Stimulated activated memory B cell treated with anti-CD40 and anti-IgM and Interleukin-4, amounts not matched to agents 10 μg/mL and 1 μg/mL and 100 μg/mL, for 72 hours (primary cell): ENCODE results near the gene CYP26B1.
A peak's percentile ranks its signal among the peaks of the same experiment; 100 is the strongest.

Source experiments
- ATAC-seq: fragments of 150-1000 bp; cut with Tn5 transposase; 2 replicates; pipeline ENCODE4 v1.10.0; 2021
- H3K27ac Mint-ChIP-seq: one replicate; pipeline ENCODE4 v1.8.0; 2022; ENCODE audit warnings: mild to moderate bottlenecking, mixed read lengths
- H3K27me3 Mint-ChIP-seq: one replicate; pipeline ENCODE4 v1.8.0; 2022; ENCODE audit warnings: mixed read lengths
- H3K36me3 Mint-ChIP-seq: one replicate; pipeline ENCODE4 v1.8.0; 2022; ENCODE audit warnings: mixed read lengths
- H3K4me1 Mint-ChIP-seq: one replicate; pipeline ENCODE4 v1.8.0; 2022; ENCODE audit warnings: mixed read lengths
- H3K4me3 Mint-ChIP-seq: one replicate; pipeline ENCODE4 v1.8.0; 2022; ENCODE audit warnings: mild to moderate bottlenecking, moderate library complexity, mixed read lengths
- H3K9me3 Mint-ChIP-seq: one replicate; pipeline ENCODE4 v1.8.0; 2022; ENCODE audit warnings: mixed read lengths

Gene CYP26B1

DNA sequence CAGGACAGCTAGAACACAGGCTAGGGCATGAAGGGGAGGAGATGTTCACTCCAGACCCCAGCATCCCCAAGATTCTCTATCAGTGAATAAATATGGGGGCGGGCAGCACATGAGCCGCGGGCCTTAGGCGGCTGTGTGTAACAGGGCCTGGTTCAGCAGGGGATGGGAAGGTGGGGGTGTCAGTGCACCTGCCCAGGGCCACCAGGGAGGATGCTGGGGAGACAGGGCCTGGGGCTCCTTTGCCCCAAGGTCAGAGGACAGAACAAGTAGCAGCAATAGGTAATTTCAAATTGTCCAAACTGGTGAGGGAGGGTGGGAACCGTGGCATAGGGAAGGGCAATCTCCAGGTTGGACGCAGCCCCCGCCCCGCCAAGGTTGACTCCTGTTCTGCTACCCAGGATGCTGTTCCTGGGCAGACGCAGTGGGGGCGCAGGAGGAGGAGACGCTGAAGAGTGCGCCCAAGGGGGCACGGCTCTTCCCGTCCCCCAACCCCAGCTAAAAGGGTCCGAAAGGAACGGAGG lies 16.2 kb downstream of the CYP26B1 start:
- Mint-ChIP-seq H3K9me3 (peaks cover under 1% of the 10 kb centered on the region), H3K4me3 (no peak overlapping the region), H3K4me1 (no peaks in the 10 kb centered on the region), H3K36me3 (no peaks in the 10 kb centered on the region), H3K27me3 (peaks cover 48% of the 10 kb centered on the region), H3K27ac (no peak overlapping the region)
- no peak for ATAC-seq

DNA sequence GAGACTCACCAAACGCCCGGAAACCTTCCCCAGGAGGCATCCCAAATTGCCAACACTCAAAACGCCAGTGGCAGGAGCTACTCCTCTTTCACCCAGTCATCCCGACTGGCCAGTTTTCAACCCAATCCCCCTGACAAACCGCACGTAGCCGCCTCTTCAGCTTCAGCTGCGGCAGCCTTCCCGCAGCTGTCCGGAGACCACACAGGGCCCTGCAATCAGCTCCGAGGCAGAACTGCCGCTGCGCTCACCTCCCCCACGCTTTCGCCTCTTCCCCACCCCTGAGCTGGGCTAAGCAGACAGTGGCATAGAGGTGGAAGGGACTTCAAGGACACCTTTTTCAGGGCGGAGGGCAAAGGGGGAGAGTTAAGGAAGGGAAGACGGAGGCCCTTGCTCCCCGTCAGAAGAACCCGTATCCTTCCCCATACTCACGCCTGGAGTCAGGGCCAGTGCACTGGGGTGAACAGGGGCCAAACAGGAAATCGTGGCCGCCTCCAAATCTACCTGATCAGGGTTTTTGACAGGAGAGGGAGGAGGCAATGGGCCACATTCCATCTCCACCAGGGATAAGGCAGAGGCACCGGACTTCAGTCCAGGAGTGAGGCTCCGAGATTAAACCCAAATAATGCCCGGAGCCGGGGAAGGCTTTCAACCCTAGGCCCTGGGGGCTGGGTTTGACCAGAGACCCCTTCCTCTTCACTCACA lies 16.9 kb downstream of the CYP26B1 start:
- Mint-ChIP-seq H3K9me3 (peaks cover 3% of the 10 kb centered on the region), H3K4me3 (no peak overlapping the region), H3K27ac (no peak overlapping the region), H3K27me3 (peaks cover 42% of the 10 kb centered on the region), H3K4me1 (no peaks in the 10 kb centered on the region), H3K36me3 (no peaks in the 10 kb centered on the region)
- no peak for ATAC-seq

DNA sequence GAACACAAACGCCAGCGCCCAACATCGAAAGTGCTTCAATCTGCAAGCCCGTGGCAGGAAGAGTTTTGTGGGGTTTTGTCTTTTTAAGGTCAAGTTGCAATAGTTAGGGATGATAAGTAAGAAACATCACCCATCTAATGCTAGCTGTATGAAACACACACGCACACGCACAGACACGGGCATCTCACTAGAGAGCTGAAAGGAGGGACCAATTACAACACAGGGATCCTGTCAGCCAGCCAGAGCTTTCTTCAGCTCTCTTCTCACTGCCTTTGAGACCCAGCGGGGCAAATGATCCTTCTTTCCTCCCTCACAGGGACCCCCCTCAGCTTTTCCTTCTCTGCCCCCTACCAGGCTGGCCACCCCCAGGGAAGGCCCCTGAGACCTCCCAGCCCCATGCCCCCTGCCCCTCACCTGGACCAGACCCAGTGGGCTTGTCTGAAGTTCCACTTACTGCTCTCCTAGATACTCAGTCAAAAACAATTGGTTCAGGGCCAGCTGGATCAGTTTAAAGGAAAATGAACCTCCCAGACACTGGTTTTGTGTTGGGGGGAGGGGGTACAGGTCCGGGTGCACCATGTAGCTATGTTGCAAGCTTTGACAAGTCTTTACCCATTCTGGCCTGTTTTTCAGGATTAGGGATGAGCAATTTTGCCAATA lies 17.9 kb downstream of the CYP26B1 start:
- ATAC-seq, result no peak
- no peak overlapping the region for H3K4me3 Mint-ChIP-seq

DNA sequence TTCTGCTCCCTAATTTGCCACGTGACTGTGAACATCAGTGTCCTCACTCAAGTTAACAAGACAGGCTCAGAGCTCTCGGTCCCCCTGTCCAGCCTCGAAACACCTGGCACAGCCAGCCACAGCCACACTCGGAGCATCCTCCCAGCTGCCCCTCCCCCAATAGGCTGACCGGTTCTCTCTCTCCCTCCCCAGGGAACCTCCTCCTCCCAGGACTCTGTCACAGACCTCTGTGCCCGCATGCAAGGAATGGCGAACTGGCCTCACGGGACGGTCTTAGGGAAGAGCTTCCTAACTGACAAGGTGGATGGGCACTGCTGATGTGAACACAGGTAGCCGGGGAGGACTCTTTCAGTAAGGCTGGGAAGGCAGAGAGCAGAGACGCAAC lies 18.8 kb downstream of the CYP26B1 start:
- Mint-ChIP-seq H3K27me3 (peaks cover 38% of the 10 kb centered on the region), H3K4me1 (no peaks in the 10 kb centered on the region), H3K4me3 (no peak overlapping the region), H3K36me3 (no peaks in the 10 kb centered on the region), H3K9me3 (peaks cover 3% of the 10 kb centered on the region), H3K27ac (no peak overlapping the region)
- no peak for ATAC-seq

More for the DNA sequence above, 17.9 kb downstream of the CYP26B1 start:
- Mint-ChIP-seq H3K27ac (no peak overlapping the region), H3K27me3 (peaks cover 42% of the 10 kb centered on the region), H3K36me3 (no peaks in the 10 kb centered on the region), H3K4me1 (no peaks in the 10 kb centered on the region), H3K9me3 (peaks cover 3% of the 10 kb centered on the region)

DNA sequence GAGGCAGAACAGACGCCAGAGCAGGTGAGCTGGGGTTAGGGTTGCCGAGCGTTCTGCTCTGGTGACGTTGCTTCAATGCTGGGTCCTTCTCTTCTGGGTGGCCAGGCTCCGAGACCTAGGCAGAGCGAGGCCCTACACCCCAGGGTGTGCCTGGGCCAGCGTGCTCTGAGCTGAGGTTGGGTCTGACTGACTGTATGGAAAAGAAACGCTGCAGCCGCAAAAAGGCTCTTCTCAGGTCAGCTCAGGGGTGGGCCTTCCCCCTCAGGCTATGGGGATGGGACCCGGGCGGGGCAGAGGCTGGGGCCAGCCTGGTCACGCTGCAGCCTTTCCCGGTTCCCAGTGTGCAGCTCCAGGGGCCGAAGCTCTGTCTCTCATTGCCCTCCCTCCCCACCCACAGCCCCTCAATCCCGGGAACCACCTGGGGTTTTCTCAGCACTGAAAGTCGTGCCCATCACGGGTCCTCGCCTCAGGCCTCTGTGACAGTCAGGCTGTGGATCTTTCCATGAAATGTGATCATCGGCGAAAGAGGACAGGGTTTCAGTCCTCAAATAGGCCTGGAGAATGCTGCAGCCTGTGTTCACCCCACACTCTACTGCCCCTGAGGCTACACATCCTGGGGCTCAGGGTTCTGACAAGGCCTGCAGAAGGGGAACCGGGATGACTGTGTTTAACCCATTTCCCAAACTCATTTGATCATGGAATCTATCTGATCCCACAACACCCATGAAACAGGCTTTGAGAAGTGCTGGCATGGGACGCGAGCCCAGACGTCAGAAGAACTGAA lies 19.4 kb downstream of the CYP26B1 start:
- Mint-ChIP-seq H3K4me3 (no peak overlapping the region), H3K4me1 (no peaks in the 10 kb centered on the region), H3K36me3 (no peaks in the 10 kb centered on the region), H3K27me3 (peaks cover 33% of the 10 kb centered on the region), H3K9me3 (peaks cover 3% of the 10 kb centered on the region), H3K27ac (no peak overlapping the region)
- no peak for ATAC-seq

- Mint-ChIP-seq H3K27me3 (peaks cover 31% of the 10 kb centered on the region), H3K4me1 (no peaks in the 10 kb centered on the region), H3K36me3 (no peaks in the 10 kb centered on the region), H3K9me3 (peaks cover 3% of the 10 kb centered on the region), H3K4me3 (no peak overlapping the region), H3K27ac (no peak overlapping the region)
- no peak for ATAC-seq
These were observed 20.1 kb downstream of the CYP26B1 start for GRCh38 chr2:72127401-72128058.

GRCh38 chr2:72126186-72127100 lies 21.2 kb downstream of the CYP26B1 start:
- no peaks in the 10 kb centered on the region for H3K36me3 Mint-ChIP-seq
- H3K4me1 Mint-ChIP-seq, result no peaks in the 10 kb centered on the region
- ATAC-seq, result peak; percentile 46
- peaks cover 32% of the 10 kb centered on the region for H3K27me3 Mint-ChIP-seq
- H3K27ac Mint-ChIP-seq, result no peak overlapping the region
- H3K9me3 Mint-ChIP-seq, result peaks cover 10% of the 10 kb centered on the region
- no peak overlapping the region for H3K4me3 Mint-ChIP-seq

DNA sequence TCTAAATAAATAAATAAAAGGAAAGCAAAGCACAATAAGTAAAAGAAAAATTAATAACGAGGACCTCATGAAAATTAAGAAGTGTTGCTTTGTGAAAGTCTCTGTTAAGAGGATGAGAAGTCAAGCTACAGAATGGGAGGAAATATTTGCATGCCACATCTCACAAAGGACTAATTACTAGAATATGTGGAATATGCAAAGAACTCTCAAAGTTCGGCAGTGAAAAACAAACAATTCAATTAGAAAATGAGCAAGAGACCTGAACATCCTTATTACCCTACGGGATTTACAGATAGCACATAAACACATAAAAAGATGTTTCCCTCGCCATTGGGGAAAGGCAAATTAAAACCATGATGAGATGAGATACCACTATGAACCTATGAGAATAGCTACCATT lies 23.3 kb downstream of the CYP26B1 start:
- no peaks in the 10 kb centered on the region for H3K36me3 Mint-ChIP-seq
- no peak overlapping the region for H3K27ac Mint-ChIP-seq
- no peaks in the 10 kb centered on the region for H3K4me1 Mint-ChIP-seq
- H3K27me3 Mint-ChIP-seq, result peaks cover 26% of the 10 kb centered on the region
- no peak overlapping the region for H3K4me3 Mint-ChIP-seq
- ATAC-seq, result no peak
- peaks cover 11% of the 10 kb centered on the region for H3K9me3 Mint-ChIP-seq

GRCh38 chr2:72121153-72121552 lies 26.5 kb downstream of the CYP26B1 start:
- ATAC-seq, result no peak
- H3K27ac Mint-ChIP-seq, result no peak overlapping the region
- no peak overlapping the region for H3K4me3 Mint-ChIP-seq
- peaks cover 43% of the 10 kb centered on the region for H3K27me3 Mint-ChIP-seq
- peaks cover 9% of the 10 kb centered on the region for H3K9me3 Mint-ChIP-seq
- no peaks in the 10 kb centered on the region for H3K36me3 Mint-ChIP-seq
- H3K4me1 Mint-ChIP-seq, result no peaks in the 10 kb centered on the region

- Mint-ChIP-seq H3K36me3 (no peaks in the 10 kb centered on the region), H3K27me3 (peaks cover 49% of the 10 kb centered on the region), H3K9me3 (peaks cover 9% of the 10 kb centered on the region), H3K4me1 (no peaks in the 10 kb centered on the region), H3K4me3 (no peak overlapping the region), H3K27ac (no peak overlapping the region)
- no peak for ATAC-seq
These were observed 28.7 kb downstream of the CYP26B1 start for GRCh38 chr2:72118951-72119350.

DNA sequence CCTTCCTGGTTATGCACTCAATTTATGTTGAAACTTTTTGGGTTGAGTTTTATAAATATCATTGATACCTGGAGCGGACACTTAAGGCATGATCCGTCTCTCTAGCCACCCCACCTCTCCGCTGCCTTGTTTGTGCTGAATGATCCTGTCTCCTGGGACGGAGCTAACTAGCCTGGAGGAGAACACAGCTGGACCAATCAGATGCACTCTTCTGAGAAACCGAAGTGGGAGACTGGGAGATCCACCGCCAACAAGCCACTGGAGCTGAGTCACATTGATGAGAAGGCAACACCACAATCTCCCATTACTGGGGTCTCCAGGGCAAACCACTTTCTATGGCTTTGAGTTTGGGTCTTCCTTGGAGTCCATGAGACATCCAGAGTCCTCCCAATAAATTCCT lies 29.3 kb downstream of the CYP26B1 start:
- H3K4me3 Mint-ChIP-seq, result no peak overlapping the region
- H3K27ac Mint-ChIP-seq, result no peak overlapping the region
- H3K27me3 Mint-ChIP-seq, result peaks cover 49% of the 10 kb centered on the region
- ATAC-seq, result no peak
- no peaks in the 10 kb centered on the region for H3K36me3 Mint-ChIP-seq
- peaks cover 9% of the 10 kb centered on the region for H3K9me3 Mint-ChIP-seq
- H3K4me1 Mint-ChIP-seq, result no peaks in the 10 kb centered on the region

GRCh38 chr2:72117718-72118117 lies 29.9 kb downstream of the CYP26B1 start:
- Mint-ChIP-seq H3K27me3 (peaks cover 46% of the 10 kb centered on the region), H3K9me3 (peaks cover 9% of the 10 kb centered on the region)
- no peak for ATAC-seq

GRCh38 chr2:72117029-72117428 lies 30.6 kb downstream of the CYP26B1 start:
- Mint-ChIP-seq H3K9me3 (peaks cover 9% of the 10 kb centered on the region), H3K4me3 (no peak overlapping the region), H3K27ac (no peak overlapping the region), H3K36me3 (no peaks in the 10 kb centered on the region), H3K27me3 (peaks cover 39% of the 10 kb centered on the region), H3K4me1 (no peaks in the 10 kb centered on the region)
- no peak for ATAC-seq

More at GRCh38 chr2:72117718-72118117, 29.9 kb downstream of the CYP26B1 start:
- Mint-ChIP-seq H3K4me3 (no peak overlapping the region), H3K4me1 (no peaks in the 10 kb centered on the region), H3K36me3 (no peaks in the 10 kb centered on the region), H3K27ac (no peak overlapping the region)

DNA sequence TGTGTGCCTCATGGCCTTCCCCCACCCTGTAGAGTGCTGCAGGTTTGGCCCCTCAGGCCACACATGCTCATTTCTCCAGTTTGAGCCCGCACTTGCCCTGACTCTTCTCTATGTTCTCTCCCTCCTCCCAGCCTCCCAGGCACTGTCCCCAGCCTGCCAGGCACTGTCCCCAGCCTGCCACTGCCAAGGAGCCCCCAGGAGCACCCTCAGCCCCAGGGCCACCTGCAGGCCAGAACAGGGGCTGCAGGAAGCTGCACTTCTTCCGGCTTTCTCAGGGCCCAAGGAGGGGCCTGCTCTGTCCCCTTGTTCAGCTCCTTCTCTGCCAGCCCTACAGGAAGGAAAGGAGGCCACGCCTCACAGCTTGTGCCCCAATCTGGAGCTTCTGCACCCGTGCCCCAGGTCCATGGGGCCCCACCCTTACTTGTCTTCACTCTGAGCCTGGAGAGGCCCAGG lies 31.6 kb downstream of the CYP26B1 start:
- peaks cover 34% of the 10 kb centered on the region for H3K27me3 Mint-ChIP-seq
- no peaks in the 10 kb centered on the region for H3K36me3 Mint-ChIP-seq
- peaks cover 4% of the 10 kb centered on the region for H3K9me3 Mint-ChIP-seq
- no peak overlapping the region for H3K4me3 Mint-ChIP-seq
- no peaks in the 10 kb centered on the region for H3K4me1 Mint-ChIP-seq
- peak; percentile 14 for ATAC-seq
- no peak overlapping the region for H3K27ac Mint-ChIP-seq
